ENCODE data around the gene PATJ.

DNA sequence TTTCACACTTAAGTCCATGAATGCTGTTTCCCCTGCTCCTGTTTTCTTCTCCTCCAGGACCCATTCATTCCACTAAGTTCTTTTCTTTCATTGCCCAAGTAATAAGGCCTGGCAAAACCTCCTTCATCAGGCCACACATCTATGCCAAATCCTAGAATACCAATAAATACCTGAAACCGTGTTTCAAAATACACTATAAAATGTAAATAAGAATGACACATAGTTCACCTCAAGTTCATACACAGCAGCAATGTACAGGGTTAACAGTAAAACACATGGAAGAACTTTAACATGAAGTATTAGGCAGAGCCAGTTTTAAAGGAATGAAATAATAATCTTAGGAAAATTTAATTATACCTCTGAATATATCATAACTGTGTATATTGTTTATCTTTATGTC lies 365.6 kb downstream of the PATJ start:
- TF ChIP-seq CTCF (IDR thresholded peaks at IDR 0.05 in 8 of 11, conservative IDR thresholded peaks at IDR 0.05 in 3 of 11) (no peak), POLR2AphosphoS5 (IDR thresholded peaks at IDR 0.05) (no peak)
